ENCODE measurements around the gene KLF15. TPM values are rescaled to one million over a fixed set of nuclear protein-coding genes. Genes with fewer than 3 reads are reported as not detected.

KLF15 gene
- polyA plus RNA-seq, 2 of the 4 experiments (the other 2 are of a cell fraction) = not detected

- ChIA-PET POLR2A (no interaction called here), CTCF (no interaction called here)
- 57% methylated on average over 15 of the region's 17 CpGs for WGBS (ENCODE audit: missing lambda C conversion rate)
- ATAC-seq = no peak
- Histone ChIP-seq H3K27ac (no peak overlapping the region), H3K4me3 (no peak overlapping the region), H3K9me3 (no peaks in the 10 kb centered on the region), H3K4me1 (no peaks in the 10 kb centered on the region), H3K4me2 (no peak overlapping the region)
- no peak for FAIRE-seq
- DNase-seq (ENCODE audit: low read depth in 1 of 2, low spot score in 1 of 2) = no peak
- TF ChIP-seq CBX8 (IDR thresholded peaks at IDR 0.05) (no peak), HOXB5 (CRISPR knock-in tag; IDR thresholded peaks at IDR 0.05) (no peak), JUNB (IDR thresholded peaks at IDR 0.05) (no peak), HEYL (CRISPR knock-in tag; IDR thresholded peaks at IDR 0.05) (no peak), ESRRA (IDR thresholded peaks at IDR 0.05; ENCODE audit: borderline replicate concordance, low read length) (no peak), USF2 (IDR thresholded peaks at IDR 0.05) (no peak), HMGXB4 (CRISPR knock-in tag; IDR thresholded peaks at IDR 0.05; ENCODE audit: borderline replicate concordance) (no peak), ZFP36 (IDR thresholded peaks at IDR 0.05; ENCODE audit: borderline replicate concordance, partially characterized antibody) (no peak), CEBPB (IDR thresholded peaks at IDR 0.05) (no peak), MAZ (IDR thresholded peaks at IDR 0.05; ENCODE audit: borderline replicate concordance, low read depth, low read length) (no peak), SMC3 (IDR thresholded peaks at IDR 0.05) (no peak), POLR2AphosphoS2 (conservative IDR thresholded peaks at IDR 0.05; ENCODE audit: low read length) (no peak), POLR2A (IDR thresholded peaks at IDR 0.05; ENCODE audit: low read length) (no peak)
- TF ChIP-seq, protein P1, sequence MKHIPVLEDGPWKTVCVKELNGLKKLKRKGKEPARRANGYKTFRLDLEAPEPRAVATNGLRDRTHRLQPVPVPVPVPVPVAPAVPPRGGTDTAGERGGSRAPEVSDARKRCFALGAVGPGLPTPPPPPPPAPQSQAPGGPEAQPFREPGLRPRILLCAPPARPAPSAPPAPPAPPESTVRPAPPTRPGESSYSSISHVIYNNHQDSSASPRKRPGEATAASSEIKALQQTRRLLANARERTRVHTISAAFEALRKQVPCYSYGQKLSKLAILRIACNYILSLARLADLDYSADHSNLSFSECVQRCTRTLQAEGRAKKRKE (CRISPR knock-in tag; IDR thresholded peaks at IDR 0.05; ENCODE audit: low read depth) = no peak
- TF ChIP-seq, protein P2, sequence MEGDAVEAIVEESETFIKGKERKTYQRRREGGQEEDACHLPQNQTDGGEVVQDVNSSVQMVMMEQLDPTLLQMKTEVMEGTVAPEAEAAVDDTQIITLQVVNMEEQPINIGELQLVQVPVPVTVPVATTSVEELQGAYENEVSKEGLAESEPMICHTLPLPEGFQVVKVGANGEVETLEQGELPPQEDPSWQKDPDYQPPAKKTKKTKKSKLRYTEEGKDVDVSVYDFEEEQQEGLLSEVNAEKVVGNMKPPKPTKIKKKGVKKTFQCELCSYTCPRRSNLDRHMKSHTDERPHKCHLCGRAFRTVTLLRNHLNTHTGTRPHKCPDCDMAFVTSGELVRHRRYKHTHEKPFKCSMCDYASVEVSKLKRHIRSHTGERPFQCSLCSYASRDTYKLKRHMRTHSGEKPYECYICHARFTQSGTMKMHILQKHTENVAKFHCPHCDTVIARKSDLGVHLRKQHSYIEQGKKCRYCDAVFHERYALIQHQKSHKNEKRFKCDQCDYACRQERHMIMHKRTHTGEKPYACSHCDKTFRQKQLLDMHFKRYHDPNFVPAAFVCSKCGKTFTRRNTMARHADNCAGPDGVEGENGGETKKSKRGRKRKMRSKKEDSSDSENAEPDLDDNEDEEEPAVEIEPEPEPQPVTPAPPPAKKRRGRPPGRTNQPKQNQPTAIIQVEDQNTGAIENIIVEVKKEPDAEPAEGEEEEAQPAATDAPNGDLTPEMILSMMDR (IDR thresholded peaks at IDR 0.05) = no peak
- TF ChIP-seq, protein P3, sequence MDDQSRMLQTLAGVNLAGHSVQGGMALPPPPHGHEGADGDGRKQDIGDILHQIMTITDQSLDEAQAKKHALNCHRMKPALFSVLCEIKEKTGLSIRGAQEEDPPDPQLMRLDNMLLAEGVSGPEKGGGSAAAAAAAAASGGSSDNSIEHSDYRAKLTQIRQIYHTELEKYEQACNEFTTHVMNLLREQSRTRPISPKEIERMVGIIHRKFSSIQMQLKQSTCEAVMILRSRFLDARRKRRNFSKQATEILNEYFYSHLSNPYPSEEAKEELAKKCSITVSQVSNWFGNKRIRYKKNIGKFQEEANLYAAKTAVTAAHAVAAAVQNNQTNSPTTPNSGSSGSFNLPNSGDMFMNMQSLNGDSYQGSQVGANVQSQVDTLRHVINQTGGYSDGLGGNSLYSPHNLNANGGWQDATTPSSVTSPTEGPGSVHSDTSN (IDR thresholded peaks at IDR 0.05) = no peak
Measured at GRCh38 chr3:126293370-126294082, 63.7 kb downstream of the KLF15 start.

Other genes with a start within 250 kb of the KLF15 start
- gene ALDH1L1, start 176.8 kb downstream of the KLF15 start, polyA plus RNA-seq (2011; rRNA removed) = 0.18 and 0.40 TPM in 2 replicates
- 0.13 to 0.21 TPM (median 0.14 TPM) in 3 replicates for gene ALDH1L1, start 176.8 kb downstream of the KLF15 start, polyA plus RNA-seq (2017; fragmentation: RNase III; extraction: RNeasy Plus Mini Kit Qiagen cat#74134 plus additional on column Dnase treatment)
- not detected in 2 replicates for gene CFAP100, start 37.5 kb upstream of the KLF15 start, polyA plus RNA-seq (2011; rRNA removed)
- gene CFAP100, start 37.5 kb upstream of the KLF15 start, polyA plus RNA-seq (2017; fragmentation: RNase III; extraction: RNeasy Plus Mini Kit Qiagen cat#74134 plus additional on column Dnase treatment) = not detected in 3 replicates
- 8.5 and 13.6 TPM in 2 replicates for gene ZXDC, start 118.5 kb upstream of the KLF15 start, polyA plus RNA-seq (2011; rRNA removed)
- 5.8 to 6.1 TPM (median 6.0 TPM) in 3 replicates for gene ZXDC, start 118.5 kb upstream of the KLF15 start, polyA plus RNA-seq (2017; fragmentation: RNase III; extraction: RNeasy Plus Mini Kit Qiagen cat#74134 plus additional on column Dnase treatment)
- not detected in 2 replicates for gene UROC1, start 160.4 kb upstream of the KLF15 start, polyA plus RNA-seq (2011; rRNA removed)
- not detected in 3 replicates for gene UROC1, start 160.4 kb upstream of the KLF15 start, polyA plus RNA-seq (2017; fragmentation: RNase III; extraction: RNeasy Plus Mini Kit Qiagen cat#74134 plus additional on column Dnase treatment)
- 0.26 and 0.30 TPM in 2 replicates for gene CHST13, start 166.7 kb upstream of the KLF15 start, polyA plus RNA-seq (2011; rRNA removed)
- gene CHST13, start 166.7 kb upstream of the KLF15 start, polyA plus RNA-seq (2017; fragmentation: RNase III; extraction: RNeasy Plus Mini Kit Qiagen cat#74134 plus additional on column Dnase treatment) = 0.49 to 0.59 TPM (median 0.52 TPM) in 3 replicates
- gene C3orf22, start 201.5 kb upstream of the KLF15 start, polyA plus RNA-seq (2011; rRNA removed) = not detected in 2 replicates
- gene C3orf22, start 201.5 kb upstream of the KLF15 start, polyA plus RNA-seq (2017; fragmentation: RNase III; extraction: RNeasy Plus Mini Kit Qiagen cat#74134 plus additional on column Dnase treatment) = not detected in 3 replicates